NOMO-1 treated with dmso at 0.1 percent for 144 hours (cell line): Measurements from ENCODE around the gene YBX2.
"Not testable (repeated sequence)": the region's sequence is repeated elsewhere in the genome, so short reads cannot be mapped to it uniquely, and the experiment has no call there.

Source experiments
- DNase-seq: peaks from one replicate; lab custom pipeline; 2025; ENCODE audit not compliant: unreplicated experiment; lab: John Stamatoyannopoulos, UW

The YBX2 gene

GRCh38 chr17:7294614-7295153, at the start of gene YBX2:
YBX2 (minus strand) TSS chr17:7294639; CDS start chr17:7294500, 139 bp downstream.
- DNase-seq: peak; percentile 58

- no peak for DNase-seq
These were observed 48.8 kb upstream of the YBX2 start for GRCh38 chr17:7343250-7343649.

- DNase-seq: no peak
These were observed 47.4 kb upstream of the YBX2 start for GRCh38 chr17:7341842-7342241.

- no peak for DNase-seq
These were observed 45.7 kb upstream of the YBX2 start for GRCh38 chr17:7340179-7340578.

DNA sequence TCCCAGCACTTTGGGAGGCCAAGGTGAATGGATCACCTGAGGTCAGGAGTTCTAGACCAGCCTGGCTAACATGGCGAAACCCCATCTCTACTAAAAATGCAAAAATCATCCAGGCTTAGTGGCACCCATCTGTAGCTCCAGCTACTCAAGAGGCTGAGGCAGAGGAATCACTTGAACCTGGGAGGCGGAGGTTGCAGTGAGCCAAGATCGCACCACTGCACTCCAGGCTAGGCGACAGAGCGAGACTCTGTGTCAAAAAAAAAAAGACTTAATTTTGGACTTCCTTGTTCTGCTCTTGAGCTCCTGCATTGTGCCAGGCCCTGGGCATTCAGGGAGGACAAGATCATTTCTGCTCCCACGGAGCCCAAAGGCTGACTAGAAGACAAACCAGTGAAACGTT, 43.2 kb upstream of the YBX2 start:
- DNase-seq: not testable (repeated sequence)

- peak; percentile 50 for DNase-seq
These were observed 42.1 kb upstream of the YBX2 start, which contains the start of gene ACAP1 for GRCh38 chr17:7336240-7337175. ACAP1 (plus strand) TSS chr17:7336529; CDS start chr17:7336735, 206 bp downstream.

DNA sequence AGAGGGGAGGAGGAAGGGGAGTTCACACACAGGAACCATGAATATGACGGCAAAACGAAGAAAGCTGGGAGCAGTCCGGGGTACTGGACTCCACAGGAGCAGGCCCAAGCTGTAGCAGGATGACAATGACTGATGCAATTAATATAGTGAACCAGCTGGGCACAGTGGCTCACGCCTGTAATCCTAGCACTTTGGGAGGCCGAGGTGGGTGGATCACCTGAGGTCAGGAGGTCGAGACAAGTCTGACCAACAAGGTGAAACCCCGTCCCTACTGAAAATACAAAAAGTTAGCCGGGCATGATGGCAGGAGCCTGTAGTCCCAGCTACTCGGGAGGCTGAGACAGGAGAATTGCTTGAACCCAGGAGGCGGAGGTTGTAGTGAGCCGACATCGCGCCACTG, 41.3 kb upstream of the YBX2 start:
- DNase-seq: not testable (repeated sequence)

GRCh38 chr17:7334938-7335538, 40.6 kb upstream of the YBX2 start:
- DNase-seq: no peak

DNA sequence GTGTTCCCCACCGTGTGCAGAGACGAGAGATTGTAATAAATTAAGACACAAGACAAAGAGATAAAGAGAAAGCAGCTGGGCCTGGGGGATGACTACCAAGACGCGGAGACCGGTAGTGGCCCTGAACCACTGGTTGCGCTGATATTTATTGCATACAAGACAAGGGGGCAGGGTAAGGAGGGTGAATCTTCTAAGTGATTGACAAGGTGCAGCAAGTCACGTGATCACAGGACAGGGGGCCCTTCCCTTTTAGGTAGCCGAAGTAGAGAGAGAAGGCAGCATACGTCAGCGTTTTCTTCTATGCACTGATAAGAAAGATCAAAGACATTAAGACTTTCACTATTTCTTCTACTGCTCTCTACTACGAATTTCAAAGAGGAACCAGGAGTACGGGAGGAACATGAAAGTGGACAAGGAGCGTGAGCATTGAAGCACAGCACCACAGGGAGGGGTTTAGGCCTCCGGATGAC, 38.2 kb upstream of the YBX2 start:
- not testable (repeated sequence) for DNase-seq

GRCh38 chr17:7332111-7332510, 37.7 kb upstream of the YBX2 start:
- no peak for DNase-seq

DNA sequence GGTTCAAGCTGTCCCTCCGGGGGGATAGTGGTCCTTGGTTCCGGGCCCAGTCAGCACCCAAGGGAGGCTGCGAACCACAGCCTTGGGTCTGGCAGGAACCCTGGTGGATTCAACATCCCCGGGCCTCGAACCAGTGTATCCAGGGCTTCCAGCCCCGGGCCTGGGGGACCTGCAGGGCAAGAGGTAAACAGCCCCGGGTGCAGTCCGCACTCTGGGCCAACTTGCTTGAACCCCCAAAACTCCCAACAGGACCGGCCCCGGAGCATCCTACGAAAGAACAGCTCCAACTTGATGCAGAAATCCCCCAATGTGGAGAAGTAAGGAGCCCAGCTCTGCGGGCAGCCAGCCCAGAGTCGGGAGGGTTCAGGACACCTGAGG, 36.2 kb upstream of the YBX2 start:
- no peak for DNase-seq

DNA sequence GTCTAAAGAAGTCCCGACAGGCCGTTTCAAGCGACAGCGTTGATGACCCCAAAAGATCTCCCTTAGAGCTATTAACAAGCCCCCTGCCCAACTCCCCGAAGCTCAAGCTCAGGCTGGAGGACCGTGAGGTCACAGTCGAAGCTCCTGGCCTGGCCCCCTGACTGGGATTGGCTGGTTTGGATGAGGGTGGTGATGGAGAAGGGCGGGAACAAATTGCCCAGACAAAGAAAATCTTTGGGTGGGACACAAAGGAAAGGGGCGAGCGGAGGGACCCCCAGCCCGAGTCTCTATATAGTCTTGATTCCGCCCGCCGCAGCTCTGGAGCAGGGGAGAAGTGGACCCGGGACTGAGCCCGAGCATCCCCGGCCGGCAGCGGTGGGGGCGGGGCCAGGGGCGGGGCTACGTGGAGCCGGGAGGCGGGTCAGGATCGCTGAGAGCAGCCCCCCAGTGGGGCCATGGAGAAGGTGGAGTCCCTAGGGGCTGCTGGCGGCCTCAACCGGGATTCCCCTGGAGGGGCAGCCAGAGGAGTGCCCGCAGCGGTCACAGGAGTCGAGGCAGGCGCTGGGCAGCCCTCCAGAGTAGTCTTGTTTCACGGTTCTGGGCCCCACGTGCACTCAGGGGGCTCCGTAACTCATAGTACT, 35.7 kb upstream of the YBX2 start:
- peak; percentile 65 for DNase-seq

DNA sequence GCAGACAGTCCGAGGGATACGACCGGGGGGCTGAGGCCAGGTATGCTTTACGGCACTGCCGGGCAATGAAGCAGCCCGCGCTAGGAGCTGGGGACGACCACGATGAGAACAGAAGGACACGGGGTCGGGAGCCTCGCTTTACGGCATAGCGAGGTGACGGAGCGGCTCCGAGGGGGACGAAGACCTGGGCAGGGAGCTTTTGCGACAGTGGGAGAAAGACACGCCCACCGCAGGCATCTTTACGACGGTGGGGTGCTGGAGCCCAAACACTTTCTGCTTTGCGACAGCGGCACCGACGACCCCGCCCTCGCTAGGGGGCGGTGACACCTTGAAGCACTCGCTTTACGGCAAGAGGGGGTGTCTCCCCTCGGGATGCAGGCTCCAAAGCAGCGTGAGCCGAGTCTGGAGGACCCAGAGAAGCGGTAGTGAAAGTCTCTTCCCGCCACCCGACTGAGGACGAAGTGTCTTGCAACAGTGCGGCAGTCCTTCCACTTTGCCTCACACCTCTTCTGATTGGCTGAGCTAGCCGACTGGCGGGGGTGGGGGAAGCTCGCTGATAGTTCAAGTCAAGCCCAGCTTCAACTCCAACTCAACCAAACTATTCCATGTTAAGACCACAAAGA, 35.0 kb upstream of the YBX2 start:
- DNase-seq: peak; percentile 98

GRCh38 chr17:7328840-7329373, 34.5 kb upstream of the YBX2 start, which contains the start of gene NEURL4:
NEURL4 (minus strand) TSS chr17:7329335; CDS start chr17:7329312, 23 bp downstream.
- no peak for DNase-seq

DNA sequence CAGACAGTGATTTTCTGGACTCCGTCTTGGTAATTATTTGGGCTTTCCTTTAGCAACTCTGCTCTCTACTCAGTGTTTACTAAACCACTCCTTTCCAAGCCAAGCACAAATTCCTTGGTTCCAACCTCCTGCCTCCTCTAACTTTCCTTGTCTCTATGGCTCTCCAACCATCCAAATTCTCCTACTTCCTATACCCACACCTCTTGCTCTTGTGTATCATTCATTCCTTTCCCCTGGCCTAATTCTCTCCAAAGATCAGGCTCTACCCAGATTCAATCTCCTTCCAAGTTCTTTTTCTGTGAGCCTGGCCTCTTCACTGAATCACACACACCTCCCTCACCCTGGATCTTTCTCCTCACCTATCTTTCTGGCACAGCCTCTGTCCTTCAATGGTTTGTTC, 33.6 kb upstream of the YBX2 start:
- no peak for DNase-seq

DNA sequence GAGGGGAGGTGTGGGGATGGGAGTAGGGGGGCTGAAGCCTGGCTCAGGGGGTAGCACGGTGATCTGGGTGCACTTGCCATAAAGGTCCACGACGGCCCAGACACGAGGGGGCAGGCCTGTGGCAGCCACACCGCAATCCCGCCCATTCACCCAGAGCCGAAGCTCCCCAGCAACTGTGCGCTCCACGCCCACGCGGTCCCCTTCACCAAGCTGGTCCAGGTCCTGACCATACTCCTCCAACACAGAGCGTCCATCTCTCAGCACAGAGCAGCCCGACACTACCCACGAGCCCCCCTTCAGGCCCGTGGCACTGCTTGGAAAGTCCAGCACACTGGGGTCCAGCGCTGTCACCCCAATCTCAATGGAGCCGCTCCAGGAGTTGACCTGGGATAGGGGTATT, 33.1 kb upstream of the YBX2 start:
- DNase-seq: no peak

GRCh38 chr17:7327056-7327455, 32.6 kb upstream of the YBX2 start:
- DNase-seq: no peak

DNA sequence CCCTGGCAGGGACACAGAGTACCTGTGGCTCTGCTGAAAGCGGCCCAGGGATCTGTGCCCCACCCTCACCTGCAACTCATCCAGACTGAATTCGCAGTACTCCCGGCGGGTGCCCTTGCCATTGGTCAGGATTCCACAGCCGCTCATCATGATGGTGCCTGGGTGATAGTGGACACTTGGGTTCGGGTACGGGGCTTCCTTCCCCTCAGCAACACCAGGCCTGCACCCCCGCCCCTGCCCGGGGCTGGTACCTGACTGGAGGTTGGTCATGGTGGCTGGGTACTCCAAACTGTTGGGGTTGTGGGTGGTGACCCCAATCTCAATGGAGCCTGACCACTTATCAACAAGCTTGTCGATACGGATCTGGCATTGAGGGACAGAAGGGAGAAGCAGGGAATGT, 31.7 kb upstream of the YBX2 start:
- DNase-seq: no peak

- no peak for DNase-seq
These were observed 30.6 kb upstream of the YBX2 start for GRCh38 chr17:7325031-7325528.

GRCh38 chr17:7324438-7324779, 30.0 kb upstream of the YBX2 start:
- DNase-seq: no peak
